NCI-H146 treated with DMSO at 0.1 percent for 48 hours (cell line): ENCODE measurements around the gene ZBTB8B.
"Not testable (repeated sequence)": the region's sequence is repeated elsewhere in the genome, so short reads cannot be mapped to it uniquely, and the experiment has no call there.

Experiments
- DNase-seq: peaks from one replicate; lab custom pipeline; 2025; ENCODE audit not compliant: unreplicated experiment; lab: John Stamatoyannopoulos, UW

Gene ZBTB8B

DNA sequence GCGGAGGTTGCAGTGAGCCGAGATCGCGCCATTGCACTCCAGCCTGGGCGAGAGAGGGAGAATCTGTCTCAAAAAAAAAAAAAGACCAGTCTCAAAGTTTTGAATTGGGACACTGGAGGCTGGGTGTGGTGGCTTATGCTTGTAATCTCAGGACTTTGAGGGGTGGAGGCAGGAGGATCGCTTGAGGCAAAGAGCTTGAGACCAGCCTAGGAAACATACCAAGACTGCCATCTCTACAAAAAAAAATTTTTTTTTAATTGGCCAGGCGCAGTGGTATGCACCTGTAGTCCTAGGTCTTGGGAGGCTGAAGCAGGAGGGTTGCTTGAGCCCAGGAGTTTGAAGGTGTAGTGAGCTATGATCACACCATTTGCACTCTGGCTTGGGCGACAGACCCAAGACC, 3.9 kb downstream of the ZBTB8B start:
- DNase-seq, result no peak

DNA sequence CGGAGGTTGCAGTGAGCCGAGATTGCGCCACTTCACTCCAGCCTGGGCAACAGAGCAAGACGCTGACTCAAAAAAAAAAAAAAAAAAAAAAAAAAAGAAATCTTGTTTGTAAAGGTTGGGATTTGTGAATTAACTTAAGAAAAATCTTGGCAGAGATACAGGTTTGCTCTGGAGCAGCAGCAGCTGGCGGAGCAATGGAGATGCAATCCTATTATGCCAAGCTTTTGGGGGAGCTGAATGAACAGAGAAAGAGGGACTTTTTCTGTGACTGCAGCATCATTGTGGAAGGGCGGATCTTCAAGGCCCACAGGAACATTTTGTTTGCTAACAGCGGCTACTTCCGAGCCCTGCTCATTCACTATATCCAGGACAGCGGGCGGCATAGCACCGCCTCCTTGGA, 5.6 kb downstream of the ZBTB8B start:
- DNase-seq, result no peak

DNA sequence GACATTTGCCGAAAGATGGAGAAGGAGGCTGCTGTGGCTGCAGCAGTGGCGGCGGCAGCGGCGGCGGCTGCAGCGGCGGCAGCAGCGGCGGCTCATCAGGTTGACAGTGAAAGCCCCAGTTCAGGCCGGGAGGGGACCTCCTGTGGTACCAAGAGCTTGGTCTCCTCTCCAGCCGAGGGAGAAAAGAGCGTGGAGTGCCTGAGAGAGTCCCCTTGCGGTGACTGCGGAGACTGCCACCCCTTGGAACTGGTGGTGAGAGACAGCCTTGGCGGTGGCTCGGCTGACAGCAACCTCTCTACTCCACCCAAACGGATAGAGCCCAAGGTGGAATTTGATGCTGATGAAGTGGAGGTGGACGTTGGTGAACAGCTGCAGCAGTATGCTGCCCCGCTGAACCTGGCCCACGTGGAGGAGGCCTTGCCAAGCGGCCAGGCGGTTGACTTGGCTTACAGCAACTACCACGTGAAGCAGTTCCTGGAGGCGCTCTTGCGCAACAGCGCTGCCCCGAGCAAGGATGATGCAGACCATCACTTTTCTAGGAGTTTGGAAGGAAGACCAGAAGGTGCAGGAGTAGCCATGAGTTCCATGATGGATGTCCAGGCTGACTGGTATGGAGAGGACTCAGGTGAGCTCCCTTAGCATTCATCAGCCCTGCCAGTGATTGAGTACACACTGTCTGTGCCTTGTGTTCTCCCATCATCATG, 6.3 kb downstream of the ZBTB8B start:
- no peak for DNase-seq

DNA sequence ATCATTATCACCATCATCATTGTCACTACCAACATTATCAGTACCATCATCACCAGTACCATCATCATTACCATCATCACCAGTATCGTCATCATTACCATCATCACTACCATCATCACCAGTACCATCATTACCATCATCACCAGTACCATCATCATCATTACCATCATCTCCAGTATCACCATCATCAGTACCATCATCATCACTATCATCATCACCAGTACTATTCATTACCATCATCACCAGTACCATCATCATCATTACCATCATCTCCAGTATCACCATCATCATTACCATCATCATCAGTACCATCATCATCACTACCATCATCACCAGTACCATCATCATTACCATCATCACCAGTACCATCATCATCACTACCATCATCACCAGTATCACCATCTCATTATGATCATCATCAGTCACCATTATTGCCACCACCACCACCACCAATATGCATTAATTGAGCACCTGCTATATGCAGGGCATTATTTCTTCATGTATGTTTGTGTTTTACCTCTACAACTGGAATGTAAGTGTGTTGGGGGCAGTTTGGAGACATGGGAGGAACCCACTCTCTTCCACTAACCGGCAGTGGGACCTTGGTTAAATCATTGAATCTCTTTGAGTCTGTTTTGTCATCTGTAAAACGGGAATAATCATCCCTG, 7.0 kb downstream of the ZBTB8B start:
- no peak for DNase-seq

DNA sequence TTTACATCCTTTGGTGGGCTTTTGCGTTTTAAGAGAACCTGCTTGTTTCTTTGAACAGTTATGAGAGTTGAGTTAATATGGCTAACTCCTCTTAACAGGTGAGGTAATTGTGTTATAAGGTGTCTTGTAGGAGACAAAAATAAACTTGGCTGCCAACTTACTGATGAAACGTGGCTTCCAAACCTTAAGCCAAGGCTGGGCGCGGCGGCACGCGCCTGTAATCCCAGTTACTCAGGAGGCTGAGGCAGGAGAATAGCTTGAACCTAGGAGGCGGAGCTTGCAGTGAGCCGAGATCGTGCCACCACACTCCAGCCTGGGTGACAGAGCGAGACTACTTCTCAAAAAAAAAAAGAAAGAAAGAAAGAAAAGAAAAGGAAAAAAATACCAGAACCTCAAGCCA, 8.1 kb downstream of the ZBTB8B start:
- not testable (repeated sequence) for DNase-seq

DNA sequence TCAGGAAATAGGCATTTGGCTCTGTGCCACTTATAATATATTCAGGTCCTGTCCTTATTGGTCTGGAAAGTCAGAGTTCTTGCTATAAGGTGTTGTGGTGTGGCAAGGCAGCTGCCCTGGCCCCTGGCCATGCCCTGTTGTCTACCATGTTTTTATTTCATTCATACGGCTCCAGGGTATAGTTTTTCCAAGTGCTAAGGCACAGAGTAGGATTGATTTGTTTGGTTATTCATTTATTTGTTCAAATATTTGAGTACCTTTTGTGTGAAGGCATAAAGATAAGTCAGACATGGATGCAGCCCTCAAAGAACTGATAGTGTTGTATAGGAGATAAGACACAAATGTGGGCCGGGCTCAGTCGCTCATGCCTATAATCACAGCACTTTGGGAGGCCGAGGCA, 10.1 kb downstream of the ZBTB8B start:
- DNase-seq, result peak; percentile 84

DNA sequence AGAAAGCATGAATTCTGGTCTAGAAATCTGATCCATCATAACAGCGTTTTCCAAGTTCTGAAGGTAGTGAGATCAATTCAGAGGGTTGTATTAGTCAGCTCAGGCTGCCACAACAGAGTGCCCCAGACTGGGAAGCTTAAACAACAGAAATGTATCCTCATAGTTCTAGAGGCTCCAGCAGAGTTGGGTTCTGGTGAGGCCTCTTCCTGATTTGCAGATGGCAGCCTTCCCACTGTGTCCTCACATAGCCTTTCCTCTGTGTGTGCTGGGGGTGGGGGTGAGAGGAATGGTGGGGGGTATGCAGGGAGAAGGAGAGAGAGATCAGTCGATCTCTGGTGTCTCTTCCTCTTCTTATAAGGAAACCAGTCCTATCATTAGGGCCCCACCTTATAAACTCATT, 15.1 kb downstream of the ZBTB8B start:
- no peak for DNase-seq

DNA sequence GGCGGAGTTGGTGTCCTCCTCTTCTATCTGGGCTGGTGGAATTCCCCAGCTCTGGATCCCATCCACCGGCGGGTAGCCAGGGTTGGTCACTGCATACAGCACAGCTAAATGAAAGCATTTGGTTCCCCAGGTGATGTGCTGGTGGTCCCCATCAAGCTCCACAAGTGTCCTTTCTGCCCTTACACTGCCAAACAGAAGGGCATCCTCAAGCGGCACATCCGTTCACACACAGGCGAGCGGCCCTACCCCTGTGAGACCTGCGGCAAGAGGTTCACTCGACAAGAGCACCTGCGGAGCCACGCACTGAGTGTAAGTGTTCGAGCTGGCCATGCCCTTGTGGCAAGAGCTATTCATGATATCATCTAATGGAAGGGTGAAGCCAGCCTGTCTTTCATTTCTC, 15.9 kb downstream of the ZBTB8B start:
- no peak for DNase-seq

DNA sequence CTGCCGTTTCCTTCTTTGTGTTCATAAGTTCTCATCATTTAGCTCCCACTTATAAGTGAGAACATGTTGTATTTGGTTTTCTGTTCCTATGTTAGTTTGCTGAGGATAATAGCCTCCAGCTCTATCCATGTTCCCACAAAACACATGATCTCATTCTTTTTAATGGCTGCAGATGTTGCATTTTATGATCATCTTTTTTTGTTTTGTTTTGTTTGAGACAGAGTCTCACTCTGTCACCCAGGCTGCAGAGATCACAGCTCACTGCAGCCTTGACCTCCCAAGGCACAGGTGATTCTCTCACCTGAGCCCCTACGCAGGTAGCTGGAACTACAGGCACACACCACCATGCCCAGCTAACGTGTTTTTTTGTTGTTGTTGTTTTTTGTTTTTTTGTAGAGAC, 16.9 kb downstream of the ZBTB8B start:
- not testable (repeated sequence) for DNase-seq

DNA sequence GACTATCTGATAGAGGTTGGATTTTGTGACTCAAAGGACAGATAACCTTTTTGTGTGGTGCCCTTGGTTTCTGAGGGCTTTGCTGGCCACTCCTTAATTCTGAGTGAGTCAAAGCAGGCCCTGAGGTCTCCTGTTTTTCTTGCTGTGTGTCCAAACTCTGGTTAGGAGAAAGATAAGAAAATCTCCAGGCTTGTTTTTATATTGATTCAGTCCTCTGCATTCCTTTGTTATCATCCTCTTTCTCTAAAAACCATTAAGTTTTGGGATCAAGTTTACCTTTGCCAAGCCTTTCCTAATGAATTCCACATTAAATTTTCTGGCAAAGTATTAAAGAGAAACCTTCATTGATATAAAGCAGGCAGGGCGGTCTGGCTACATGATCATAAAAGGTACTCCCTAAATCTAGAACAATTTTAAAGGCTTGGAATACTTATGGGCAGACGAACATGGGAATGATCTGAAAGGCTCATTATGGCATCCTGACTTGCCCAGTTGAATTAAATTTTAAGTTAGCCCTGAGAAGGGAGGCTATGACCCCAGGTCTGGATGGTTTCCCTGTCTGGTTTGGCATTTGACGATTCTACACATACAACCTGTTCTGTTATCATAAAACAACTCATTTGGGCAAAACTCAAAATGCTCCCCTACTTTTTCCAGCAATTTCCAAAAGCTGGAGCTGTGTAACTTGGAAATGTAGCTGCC, 20.8 kb downstream of the ZBTB8B start:
- no peak for DNase-seq

DNA sequence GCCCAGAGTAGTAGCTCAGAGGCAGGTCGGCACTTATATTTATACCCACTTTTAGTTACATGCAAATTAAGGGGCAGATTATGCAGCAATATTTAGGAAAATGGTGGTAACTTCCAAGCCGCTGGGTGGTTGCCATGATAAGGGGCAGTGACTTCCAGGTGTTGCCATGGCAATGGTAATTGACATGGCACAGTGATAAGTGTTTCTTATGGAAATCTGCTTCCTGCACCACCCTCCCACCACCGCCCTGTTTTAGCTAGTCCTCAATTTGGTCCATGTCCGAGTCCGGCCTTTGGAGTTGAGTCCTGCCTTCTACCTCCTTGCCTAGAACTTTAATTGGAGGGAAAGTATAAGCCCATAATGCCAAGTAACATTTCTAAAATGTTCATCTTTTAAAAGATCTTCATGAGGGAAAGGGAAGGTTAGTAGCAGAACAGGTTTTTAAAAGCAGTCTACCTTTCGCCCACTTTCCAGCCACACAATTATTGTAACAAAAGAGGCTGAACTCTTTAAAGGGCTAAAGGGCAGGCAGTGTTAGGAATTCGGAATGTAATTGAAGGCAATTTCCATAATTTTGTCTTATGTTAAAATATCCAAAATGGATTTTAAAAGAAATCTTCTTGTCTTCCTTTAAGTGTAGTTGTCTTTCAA, 21.7 kb downstream of the ZBTB8B start:
- no peak for DNase-seq

DNA sequence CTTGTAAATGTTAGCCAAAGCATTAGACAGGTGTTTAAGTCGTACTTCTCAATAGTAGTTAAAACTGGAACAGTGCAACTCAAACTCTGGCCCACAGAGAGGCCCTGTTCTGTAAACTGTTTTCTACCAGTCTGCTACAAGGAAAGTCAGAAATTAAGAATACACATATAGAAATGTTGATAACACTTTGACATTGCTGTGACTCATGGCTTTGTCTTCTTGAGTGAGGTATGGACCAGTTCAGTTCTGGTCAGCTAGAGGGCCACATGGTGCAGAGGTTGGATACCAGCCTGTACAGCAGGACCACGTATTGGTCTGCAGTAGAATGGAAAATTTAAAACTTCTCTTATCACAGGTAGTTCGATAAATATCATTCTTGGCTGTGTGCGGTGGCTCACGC, 22.3 kb downstream of the ZBTB8B start:
- no peak for DNase-seq

DNA sequence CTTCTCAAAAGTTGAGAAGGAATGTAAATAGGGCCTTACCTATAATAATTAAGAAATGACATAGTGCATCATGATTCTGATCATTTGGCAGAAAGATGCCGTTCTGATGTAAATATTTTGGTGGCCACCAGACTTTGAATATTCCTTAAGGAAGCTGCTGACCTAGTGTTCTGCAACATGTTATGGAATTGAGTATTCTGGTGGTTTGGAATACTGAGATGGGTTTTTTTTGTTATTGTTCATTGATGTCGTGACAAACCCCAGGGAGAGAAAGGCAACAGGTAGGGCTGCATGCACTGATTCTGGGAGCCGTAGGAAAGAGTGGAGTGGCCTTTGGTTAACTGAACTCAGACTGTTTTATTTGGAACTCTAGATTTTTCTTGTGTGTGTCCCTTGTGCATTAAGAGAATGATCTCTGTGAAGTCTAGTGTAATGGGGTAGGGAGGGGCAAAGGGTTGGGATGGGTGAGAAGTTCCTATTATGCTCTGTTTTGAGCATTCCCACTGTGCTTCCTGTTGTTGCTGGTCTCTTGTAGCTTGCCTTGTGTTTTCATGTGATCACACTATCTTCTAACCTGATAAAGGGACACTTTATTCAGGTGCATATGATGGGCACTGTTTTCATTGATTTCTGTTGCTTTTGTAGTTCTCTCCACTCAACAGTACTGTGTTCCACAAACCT, 25.0 kb downstream of the ZBTB8B start:
- DNase-seq, result no peak

DNA sequence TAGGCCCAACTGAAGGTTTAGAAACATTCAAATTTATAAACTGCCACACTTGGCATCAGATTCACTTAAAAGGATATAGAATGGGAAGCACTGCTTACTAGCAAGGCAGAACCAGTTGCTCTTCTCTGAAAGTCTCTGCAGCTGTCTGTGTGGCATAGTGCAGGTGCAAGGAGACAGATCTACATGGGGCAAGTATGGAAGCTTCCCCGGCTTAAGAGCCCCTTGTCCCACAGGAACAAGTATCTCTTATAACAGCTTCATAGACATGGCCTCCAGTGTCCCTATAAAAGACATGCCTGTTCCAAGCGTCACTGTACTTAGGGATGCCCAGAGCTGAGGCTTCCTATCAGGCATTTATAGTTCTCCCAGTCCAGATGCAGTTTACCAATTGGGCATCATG, 26.5 kb downstream of the ZBTB8B start:
- no peak for DNase-seq

DNA sequence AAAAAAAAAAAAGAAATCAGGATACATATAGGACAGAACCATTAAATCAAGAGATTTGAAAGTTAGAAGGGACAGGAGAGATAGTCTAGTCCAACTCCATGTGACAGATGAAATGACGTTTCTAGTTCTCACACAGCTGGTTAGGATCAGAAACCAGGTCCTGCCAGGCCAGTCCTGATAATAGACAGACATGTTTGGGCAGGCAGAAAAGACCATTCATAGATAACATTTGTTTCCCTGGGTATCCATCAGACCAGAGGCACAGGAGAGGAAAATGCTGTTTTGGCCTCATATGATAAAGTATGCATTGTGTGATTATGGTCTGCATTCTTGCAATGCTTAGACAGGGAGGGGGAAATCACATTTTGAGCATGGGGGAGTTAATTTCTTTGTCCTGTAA, 29.3 kb downstream of the ZBTB8B start:
- DNase-seq, result peak; percentile 20

DNA sequence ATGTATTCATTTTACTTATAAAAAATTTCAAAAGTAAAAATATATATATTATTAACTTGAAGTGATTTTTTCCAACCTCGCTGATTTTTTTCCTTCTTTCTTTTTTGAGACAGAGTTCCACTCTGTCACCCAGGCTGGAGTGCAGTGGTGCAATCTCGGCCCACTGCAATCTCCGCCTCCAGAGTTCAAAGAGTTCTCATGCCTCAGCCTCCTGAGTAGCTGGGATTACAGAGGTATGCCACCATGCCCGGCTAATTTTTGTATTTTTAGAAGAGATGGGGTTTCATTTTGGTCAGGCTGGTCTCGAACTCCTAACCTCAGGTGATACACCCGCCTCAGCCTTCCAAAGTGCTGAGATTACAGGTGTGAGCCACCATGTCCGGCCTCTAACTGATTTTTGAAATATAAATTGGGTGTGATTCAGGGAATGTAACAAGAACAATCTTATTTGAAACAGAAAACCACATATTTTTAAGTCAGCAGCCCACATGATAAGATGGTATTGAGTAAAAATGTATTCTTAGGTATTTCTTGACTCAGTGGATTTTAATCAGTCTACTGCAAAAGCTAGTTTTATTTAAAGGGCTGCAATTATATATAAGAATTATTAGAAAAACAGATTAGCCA, 30.0 kb downstream of the ZBTB8B start:
- DNase-seq, result no peak

DNA sequence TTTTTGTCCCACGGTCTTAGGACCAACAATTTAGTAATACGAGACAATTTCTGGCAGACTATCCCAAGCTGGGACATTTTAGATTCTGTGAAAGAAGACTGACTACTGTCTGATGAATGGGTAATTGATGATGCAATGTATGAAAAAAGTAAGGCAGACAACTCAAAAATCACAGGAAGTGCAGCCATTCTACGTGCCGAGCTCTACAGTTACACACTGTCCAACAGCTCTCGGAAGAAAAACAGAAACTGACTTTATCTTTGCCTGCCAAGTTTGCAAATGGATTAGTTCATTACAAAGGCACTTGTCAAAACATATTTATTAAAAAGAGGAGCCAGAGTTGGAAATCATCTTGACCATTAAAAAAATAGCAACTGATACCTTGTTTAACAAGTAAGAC, 31.3 kb downstream of the ZBTB8B start:
- no peak for DNase-seq

DNA sequence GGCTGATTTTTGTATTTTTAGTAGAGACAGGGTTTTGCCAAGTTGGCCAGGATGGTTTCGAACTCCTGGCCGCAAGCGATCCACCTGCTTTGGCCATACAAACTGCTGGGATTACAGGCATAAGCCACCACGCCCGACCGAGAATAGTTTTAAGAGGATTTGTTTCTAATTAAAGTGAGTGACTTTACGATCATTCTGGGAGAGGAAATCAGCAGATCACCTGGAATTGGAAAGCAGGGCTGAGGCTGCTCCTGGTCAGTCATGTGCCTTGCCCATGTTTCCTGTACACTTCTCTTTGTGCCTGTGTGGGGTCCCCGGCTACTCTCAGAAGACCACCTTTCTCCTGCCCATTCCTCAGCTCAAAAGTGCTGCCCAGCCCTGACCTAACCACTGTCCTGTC, 33.9 kb downstream of the ZBTB8B start:
- no peak for DNase-seq

DNA sequence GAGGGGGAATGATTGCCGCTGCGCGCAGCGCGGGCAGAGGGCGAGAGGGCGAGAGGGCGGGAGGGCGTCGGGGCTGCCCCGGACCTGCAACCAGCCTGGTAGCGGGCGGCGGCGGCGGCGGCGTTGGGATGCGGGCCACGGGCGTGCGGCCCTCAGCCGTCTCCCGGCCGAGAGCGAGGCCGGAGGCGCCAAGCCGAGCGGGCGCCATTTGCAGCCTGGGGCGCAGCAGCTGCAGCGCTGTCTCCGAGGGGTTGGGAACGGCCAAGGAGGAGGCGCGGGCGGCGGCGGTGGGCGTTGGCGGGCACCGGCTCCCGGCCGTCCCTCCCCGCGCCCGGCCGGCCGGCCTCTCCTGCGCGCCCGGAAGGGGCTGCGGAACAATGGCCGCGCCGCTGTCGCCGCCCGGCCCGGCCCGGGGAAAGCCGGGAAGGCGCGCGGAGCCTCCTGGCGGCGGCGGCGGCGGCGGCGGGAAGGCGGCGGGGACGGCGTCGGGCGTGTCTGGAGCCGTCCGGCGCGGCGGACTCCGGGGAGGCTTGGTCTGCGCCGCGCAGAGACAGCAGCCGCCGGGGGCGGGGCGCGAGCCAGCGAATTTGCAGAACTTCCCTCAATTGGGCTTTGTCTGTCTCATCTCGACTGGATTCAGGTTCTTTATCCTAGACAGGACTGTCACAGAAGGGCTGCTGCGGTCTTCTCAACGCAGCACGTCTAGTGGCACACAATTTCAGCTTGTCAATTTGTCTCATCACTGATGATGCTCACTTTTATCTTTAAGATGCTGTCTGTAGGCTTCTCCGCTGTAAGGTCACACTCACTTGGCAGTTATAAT, 35.7 kb downstream of the ZBTB8B start:
- DNase-seq, result peak; percentile 6

DNA sequence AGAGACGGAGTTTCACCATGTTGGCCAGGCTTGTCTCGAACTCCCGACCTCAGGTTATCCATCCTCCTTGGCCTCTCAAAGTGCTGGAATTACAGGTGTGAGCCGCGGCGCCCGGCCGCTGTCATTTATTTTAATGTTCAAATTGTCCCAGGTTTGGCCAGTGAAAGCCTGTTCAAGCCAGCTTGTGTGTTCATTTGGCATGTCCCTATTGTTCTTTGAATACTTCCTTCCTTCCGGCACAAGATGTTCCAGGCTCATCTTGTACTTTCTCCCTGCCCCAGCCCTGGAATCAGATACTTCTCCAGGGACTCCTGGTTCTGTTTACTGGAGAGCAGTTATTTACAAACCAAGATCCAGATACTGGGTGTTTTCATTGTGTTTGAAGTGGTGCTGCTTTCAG, 37.0 kb downstream of the ZBTB8B start:
- DNase-seq, result no peak
